GM13976 (cell line): Measurements from ENCODE around the gene EXOC3L4.
"Not testable (repeated sequence)": the region's sequence is repeated elsewhere in the genome, so short reads cannot be mapped to it uniquely, and the experiment has no call there.

Experiments used
- DNase-seq: peaks from one replicate; pipeline ENCODE4 v3.0.0; 2012; ENCODE audit warnings: low spot score
- in situ Hi-C: fragments of 300-500 bp; cut with MboI; formaldehyde crosslinking; loops from one replicate; pipeline ENCODE4 v1.12.0; 2022; ENCODE audit warnings: low sequenced_read_pairs, mixed read lengths, inconsistent platforms; ENCODE audit not compliant: unreplicated experiment
- TF ChIP-seq, protein P1 (sequence below): IDR thresholded peaks from 2 replicates; pipeline ENCODE4 v1.5.1; 2012; ENCODE audit warnings: borderline replicate concordance, mild to moderate bottlenecking; ENCODE audit not compliant: insufficient read depth; ENCODE audit errors: extremely low read depth, missing control alignments, control extremely low read depth

Gene EXOC3L4

DNA sequence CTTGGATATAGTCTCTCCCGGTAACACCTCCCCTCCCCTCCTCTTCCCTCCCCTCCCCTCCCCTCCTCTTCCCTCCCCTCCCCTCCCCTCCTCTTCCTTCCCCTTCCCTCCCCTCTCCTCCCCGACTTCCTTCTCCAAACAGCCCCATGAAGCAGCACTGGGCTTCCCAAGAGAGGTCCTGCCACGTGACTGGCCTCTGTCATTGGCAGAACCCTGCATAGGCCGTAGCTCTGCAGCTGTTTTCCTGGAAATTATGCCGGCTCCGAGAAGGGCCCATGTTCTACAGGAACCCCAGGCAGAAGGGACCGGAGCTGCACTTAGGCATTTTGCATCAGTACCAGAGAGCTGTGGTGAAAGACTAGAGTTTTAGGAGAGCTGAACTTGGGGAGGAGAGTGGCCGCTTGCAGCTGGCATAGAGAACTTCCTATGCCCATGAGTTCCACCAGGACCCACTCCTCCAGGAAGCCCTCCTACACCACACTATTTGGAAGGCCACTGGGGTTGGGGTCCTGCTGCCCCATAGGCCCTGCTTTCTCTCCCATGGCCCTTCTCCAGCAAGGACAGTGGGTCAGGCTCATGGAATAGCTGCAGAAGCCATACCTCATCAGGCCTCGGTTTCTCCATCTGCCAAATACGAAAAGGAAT is 23.6 kb downstream of the EXOC3L4 start:
- DNase-seq, result no peak
- in situ Hi-C loops, result no loop called here
- TF ChIP-seq, protein P1, sequence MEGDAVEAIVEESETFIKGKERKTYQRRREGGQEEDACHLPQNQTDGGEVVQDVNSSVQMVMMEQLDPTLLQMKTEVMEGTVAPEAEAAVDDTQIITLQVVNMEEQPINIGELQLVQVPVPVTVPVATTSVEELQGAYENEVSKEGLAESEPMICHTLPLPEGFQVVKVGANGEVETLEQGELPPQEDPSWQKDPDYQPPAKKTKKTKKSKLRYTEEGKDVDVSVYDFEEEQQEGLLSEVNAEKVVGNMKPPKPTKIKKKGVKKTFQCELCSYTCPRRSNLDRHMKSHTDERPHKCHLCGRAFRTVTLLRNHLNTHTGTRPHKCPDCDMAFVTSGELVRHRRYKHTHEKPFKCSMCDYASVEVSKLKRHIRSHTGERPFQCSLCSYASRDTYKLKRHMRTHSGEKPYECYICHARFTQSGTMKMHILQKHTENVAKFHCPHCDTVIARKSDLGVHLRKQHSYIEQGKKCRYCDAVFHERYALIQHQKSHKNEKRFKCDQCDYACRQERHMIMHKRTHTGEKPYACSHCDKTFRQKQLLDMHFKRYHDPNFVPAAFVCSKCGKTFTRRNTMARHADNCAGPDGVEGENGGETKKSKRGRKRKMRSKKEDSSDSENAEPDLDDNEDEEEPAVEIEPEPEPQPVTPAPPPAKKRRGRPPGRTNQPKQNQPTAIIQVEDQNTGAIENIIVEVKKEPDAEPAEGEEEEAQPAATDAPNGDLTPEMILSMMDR, result no peak

DNA sequence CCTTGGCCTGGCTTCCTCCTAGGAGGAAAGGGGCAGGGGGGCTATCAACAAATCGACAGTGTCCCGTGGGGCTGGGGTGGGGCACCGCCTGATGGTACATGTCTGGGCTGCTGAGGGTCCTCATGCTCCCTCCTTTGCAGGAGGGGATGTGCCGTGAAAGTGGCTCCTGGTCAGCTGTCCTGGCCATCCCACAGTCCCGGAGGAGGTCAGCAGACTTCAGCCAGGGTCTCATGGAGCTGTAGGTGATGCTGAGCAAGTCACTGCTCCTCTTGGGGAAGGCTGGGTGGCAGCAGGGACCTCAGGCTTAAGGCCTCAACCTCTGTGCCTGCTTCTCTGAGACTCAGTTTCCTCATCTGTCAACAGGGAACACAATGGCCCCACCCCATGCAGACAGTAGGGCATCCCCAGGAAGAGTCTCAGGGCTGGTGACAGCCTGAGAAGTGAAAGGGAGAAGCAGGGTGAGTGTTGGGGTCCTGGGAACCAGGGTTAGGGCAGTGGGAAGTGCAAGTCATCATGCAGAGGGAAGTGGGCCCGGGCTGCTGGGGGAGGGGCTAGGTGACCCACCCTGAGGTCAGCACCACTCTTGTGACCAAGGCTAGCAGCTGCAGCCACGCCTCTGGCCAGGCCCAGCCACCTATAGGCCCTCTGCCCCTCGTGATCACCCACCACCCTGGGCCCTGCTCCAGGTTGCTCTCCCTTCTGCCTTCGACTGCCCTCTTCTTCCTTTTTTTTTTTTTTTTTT is 24.3 kb downstream of the EXOC3L4 start:
- DNase-seq, result no peak
- TF ChIP-seq, protein P1, result no peak

DNA sequence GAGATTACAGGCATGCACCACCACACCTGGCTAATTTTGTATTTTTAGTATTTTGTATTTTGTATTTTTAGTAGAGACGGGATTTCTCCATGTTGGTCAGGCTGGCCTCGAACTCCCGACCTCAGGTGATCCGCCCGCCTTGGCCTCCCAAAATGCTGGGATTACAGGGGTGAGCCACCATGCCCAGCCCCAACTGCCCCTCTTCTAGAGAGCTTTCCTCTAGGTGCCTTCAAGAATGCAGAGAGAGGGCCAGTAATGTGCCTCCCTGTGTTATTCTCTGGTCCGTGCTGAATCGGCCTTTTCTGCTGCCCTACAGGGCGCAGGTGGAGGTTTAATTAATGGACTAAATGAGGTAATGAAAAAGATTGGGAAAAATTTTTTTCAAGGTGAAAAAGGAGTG is 25.0 kb downstream of the EXOC3L4 start:
- in situ Hi-C loops, DNase-seq: not testable (repeated sequence)

More for the DNA sequence above, 24.3 kb downstream of the EXOC3L4 start:
- in situ Hi-C loops, result no loop called here

DNA sequence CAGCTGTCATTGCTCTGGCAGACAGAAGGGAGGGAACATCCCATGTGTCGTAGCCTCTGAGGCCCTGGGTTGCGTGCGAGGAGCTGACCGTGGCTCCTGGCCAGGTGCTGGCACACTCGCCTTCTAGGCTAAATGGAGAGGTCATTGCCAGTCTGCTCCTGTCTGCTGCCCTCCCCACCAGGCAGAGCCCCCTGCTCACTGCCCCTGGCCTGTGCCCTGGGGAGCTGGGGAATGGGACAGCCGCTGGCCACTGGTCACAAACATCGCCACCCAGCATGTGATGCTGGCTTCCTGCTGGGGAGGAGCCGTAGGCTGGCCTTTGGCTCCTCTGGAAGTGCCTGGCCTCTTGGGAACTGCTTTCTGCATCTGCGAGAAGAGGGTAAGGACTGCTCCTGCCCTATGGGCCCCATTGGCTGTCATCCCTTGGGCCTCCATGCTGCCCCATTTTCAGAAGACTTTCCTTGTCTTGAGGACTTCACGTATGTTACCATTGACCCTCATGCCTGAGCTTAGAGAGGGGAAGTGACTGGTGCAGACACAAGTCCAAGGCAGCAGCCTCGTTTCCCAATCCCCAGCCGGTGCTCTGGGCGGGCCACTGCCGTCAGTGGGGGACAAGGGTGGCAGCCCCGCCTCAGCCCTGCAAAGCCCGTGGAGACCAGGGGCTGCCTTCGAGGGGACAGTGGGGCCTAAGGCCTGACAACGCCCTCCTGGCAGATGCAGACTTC is 26.8 kb downstream of the EXOC3L4 start:
- DNase-seq, result no peak
- in situ Hi-C loops, result no loop called here
- TF ChIP-seq, protein P1, result no peak

DNA sequence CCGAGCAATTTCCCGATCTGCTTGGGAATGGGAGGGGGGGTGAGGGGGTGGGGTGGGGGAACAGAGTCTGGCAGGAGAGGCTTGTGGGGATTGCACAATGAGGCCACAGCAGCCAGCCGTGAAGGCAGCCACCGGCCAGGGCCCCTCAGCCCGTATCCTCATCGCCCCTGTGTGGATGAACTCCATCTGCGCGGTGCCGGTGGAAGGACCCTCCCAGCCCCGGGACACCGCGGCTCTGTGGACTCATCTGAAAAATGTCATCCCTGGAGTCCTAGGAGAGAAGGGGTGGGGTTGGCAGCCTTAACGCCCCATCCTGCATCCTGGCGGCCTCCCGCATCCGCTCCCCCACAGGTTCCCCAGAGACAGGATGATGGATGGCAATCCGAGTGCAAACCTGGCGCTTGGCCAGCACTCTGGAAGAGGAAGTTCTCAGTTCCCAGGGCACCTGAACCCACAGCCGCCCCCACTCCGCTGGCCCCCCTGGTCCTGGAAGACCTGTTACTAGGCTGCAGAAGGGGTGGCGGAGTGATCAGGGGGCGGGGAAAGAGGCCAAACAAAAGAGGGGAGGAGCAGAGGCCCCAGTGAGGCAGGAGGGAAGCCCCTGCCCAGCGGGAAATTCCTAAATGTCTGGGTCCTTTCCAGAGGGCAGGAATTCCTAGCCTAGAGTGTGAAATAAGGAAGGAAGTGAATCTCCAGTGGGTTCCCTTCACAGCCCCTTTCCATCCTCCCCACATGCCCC is 27.5 kb downstream of the EXOC3L4 start:
- in situ Hi-C loops, result no loop called here
- no peak for DNase-seq
- TF ChIP-seq, protein P1, result no peak

DNA sequence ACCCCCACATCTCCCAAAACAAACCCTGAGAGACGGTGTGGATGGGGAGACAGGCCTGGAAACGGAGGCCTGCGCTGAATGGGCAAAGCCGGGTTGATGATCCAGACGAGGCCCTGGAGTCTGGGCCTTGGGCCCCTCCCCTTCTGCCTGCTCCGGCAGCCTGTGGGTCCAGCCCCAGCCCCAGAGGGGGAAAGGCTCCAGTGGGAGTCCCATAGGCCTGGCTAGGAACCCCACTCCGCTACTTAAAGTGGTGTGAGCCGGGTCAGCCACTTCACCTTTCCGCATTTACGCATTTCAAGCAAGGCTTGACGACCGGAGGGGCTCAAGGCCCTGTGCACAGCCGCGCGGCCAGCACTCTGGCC is 28.0 kb downstream of the EXOC3L4 start:
- in situ Hi-C loops, result no loop called here
- no peak for DNase-seq
- TF ChIP-seq, protein P1, result no peak
